ENCODE results near the gene TSHZ3.
A peak's percentile ranks its signal among the peaks of the same experiment; 100 is the strongest.

Gene TSHZ3, protein sequence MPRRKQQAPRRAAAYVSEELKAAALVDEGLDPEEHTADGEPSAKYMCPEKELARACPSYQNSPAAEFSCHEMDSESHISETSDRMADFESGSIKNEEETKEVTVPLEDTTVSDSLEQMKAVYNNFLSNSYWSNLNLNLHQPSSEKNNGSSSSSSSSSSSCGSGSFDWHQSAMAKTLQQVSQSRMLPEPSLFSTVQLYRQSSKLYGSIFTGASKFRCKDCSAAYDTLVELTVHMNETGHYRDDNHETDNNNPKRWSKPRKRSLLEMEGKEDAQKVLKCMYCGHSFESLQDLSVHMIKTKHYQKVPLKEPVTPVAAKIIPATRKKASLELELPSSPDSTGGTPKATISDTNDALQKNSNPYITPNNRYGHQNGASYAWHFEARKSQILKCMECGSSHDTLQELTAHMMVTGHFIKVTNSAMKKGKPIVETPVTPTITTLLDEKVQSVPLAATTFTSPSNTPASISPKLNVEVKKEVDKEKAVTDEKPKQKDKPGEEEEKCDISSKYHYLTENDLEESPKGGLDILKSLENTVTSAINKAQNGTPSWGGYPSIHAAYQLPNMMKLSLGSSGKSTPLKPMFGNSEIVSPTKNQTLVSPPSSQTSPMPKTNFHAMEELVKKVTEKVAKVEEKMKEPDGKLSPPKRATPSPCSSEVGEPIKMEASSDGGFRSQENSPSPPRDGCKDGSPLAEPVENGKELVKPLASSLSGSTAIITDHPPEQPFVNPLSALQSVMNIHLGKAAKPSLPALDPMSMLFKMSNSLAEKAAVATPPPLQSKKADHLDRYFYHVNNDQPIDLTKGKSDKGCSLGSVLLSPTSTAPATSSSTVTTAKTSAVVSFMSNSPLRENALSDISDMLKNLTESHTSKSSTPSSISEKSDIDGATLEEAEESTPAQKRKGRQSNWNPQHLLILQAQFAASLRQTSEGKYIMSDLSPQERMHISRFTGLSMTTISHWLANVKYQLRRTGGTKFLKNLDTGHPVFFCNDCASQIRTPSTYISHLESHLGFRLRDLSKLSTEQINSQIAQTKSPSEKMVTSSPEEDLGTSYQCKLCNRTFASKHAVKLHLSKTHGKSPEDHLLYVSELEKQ

DNA sequence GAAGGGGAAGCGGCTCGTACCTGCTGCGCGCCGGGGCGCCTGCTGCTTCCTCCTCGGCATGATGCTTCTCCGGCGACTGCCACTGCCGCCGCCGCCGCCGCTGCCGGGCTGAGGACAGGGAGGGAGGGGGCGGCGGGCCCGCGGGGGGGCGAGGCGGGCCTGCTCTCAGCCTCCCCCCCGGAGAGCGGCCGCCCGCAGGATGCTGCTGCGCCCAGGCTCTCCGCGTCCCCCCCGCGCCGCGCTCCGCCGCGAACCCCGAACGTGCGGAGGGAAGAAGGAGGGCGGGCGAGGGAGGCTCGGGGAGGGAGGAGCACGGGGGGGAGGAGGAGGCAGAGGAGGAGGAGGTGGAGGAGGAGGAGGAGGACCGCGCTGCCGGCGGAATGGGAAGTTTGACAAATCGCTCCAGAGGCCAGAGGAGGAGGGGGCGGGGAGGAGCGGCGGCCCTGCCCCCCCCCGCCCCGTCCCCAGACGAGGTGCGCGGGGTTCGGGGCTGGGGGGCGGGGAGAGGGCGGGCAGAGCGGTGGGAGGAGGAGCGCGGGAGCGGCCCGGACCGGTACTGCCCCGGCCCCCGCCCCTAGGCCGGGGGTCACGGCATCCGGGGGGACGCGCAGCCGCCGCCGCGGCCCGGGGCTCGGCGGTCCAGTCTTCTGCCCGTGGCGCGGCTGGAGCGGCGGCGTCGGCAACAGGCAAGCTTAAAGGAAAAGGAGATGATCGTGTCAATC, at the start of gene TSHZ3:
TSS of gene TSHZ3 (minus strand) at position 277 of the 722 bp plus-strand sequence. CDS start at position 60, 217 bp downstream.
- no peak for DNase-seq (ENCODE audit: low read depth in 2 of 2)

DNA sequence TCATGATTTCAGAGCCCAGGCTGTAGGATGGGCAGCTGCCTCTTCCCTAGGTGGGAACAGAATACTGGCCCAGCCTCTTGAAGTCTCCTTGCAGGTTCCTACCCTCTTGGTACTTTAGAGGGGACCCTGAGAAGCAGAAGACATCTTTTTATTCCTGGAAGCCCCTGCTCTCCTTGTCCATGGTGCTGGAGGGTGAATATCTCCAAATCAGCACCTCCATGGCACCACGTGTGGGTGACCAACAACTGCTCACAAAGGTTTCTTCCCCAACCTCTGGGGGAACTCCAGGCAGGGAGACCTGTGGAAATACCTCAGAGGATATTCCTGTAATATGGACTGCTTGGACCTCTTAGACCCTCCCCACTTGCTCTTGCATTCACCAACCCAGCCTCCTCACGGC, 48.1 kb upstream of the TSHZ3 start:
- no peak for DNase-seq (ENCODE audit: low read depth in 2 of 2)

DNA sequence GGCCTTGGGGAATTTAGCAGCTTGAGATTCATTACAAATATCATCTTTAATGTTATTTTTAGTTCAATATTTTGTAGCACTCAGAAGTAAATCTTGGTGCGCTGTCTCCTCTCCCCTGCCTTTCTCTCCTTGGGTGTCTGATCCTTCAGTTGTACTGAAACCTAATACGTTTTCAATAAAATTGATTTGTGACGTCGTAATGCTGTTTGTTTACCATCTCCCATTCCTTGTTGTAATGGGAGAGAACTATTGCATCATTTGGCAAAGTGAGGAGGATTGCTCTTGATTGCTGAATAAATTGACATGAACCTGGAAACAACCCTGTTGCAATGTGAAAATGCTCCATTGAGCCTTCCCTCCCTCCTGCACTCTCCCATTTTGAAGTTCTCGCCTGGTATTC, 43.2 kb upstream of the TSHZ3 start:
- DNase-seq (ENCODE audit: low read depth in 2 of 2), result no peak

DNA sequence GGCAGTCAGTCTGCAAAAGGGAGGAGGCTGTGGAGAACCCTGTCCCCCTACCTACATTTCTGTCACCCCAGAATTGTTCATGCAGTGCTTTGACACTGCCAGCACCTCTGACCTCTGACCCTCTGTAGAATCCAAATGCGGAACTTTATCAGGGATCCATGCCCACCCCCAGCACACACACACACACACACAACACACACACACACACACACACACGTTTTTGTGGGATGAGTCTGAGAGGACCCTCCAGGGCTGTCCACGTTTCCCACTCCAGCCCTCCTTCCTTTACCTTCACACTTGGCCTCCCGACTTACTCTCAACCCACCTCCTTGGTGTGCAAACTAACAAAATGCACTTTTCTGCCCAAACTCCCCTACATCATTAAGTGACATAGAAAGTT, 42.3 kb upstream of the TSHZ3 start:
- no peak for DNase-seq (ENCODE audit: low read depth in 2 of 2)

DNA sequence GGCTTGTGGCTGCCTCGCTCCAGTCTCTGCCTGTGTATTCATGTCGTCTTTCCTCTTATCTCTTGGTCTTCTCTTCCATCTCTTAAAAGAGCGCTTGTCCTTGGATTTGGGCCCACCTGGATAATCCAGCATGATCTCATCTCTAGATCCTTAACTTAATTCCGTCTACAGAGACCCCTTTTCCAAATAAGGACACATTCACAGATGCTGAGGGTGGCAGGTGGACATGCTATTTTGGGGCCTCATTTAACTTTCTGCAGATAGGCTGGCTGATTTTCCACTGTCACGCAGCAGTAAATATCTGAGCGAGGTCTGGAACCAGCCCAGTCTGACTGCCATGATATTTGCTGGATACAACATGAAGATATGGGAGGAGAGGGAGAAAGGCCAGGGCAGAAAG, 41.5 kb upstream of the TSHZ3 start:
- DNase-seq (ENCODE audit: low read depth in 2 of 2), result no peak

DNA sequence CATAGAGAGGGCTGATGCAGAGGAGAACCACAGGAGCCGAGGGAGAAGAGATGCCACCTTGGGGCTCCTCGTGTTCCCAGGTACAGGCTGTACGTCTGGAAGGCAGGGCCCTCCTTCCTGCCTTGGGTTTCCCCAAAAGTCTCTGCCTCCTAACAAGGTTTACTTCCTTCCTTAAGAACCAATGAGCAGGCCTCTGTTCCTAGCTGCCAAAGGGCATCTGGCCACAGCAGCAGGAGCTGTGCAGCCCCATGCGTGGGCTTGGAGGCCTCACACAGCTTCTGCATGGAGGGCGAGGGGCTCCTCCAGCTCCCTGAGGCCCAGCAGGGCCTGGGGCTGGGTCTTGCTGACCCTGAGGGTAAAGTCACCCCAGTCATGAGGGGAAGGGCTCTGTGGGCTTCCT, 40.6 kb upstream of the TSHZ3 start:
- DNase-seq (ENCODE audit: low read depth in 2 of 2), result no peak

DNA sequence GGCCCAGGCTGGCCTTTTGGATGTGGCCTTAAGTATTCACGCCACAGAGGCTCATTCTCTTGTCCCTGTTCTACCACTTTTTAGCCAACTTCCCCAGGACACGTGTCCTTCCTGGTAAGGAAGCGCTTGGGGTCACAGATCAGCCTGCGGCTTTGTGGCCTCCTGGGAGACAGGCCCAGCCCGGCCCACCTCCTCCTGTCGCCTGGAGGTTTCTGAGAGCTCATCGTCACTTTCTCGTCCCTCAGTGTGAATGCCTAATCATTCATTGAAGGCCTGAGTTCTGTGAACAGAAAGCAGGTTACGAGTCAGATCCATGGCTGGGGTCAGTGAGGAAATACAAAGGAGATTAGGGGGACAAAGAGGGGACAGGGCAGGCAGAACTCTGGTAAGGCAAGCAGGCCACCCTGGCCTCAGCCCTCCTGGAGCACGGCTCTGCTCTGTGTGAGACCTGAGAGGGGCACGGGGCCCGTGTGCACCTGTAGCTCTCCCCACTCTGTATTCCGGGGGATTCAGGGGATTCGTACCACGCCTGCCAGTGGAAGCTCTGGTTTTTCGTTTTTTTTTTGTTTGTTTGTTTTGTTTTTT, 38.6 kb upstream of the TSHZ3 start:
- no peak for DNase-seq (ENCODE audit: low read depth in 2 of 2)

DNA sequence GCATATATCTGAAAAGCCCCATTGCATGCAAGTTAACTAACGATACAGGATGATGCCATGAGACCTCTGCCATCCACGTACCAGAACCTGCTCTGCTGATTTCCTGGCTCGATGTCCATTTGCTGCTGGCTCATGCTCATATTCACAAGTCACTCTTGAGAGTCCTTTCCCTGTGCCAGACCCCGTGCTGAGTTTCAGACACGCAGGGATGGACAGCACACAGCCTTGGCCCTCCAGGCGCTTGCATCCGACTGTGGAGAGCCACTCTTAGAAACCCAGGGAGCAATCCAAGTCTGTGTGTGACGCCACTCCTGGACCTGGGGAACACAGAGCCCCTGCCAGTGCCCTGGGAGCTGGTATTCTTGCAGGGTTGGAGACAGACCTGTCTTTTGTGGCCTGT, 37.6 kb upstream of the TSHZ3 start:
- no peak for DNase-seq (ENCODE audit: low read depth in 2 of 2)

DNA sequence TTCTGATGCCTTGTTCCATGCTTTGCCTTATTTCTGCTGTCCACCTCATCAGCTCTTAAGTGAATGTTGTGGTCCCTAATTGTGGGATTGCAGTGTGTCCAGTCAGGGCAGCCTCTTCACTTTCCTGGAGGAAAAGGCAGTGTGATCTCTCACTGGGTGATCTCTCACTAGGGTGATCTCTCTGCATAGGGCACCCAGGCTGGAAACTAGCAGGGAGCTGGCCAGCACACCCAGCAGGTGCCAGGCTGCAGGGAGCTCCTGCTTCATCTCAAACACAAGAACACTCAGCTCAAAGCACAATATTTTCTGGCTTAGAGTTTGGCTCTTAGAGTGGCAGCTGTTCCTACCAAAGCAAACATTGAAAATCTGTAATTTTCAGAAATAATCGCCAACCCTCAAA, 36.5 kb upstream of the TSHZ3 start:
- DNase-seq (ENCODE audit: low read depth in 2 of 2), result no peak

DNA sequence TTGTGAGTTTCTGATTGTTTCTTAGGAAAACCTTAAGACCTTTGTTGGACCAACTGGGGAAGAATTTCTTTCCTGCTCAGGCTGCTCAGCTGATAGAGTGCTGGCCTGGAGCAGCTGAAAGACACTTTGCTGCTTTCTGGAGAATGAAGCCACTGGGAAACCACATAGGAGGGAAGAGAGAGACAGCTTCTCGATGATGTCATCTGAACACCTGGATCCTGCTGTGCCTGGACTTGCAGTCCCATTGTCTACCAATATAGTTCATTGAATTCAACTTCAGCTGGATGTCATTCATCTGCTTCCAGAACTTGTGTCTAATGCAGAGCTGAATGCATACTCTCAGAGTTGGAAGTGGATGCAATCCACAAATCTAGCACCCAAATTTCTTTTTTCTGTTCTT, 34.3 kb upstream of the TSHZ3 start:
- no peak for DNase-seq (ENCODE audit: low read depth in 2 of 2)

DNA sequence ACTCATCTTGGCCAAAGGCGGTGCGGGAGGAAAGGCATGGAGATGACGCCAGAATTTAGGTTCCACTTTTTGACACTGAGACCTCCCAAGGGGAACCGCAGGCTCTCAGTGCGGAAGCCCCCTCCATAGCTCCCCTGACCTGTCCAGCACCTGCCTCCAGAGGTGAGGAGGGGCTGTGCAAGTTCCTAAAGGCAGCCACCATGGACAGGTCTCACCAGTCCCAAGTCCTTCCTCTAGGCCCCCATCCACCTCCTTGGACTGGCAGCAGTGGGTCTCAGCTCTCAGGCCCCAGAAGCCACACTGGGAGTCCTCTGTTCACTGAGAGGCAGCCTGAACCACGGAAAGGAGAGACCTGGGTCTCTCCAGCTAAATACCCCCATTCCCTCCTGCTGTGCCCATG, 31.6 kb upstream of the TSHZ3 start:
- no peak for DNase-seq (ENCODE audit: low read depth in 2 of 2)

DNA sequence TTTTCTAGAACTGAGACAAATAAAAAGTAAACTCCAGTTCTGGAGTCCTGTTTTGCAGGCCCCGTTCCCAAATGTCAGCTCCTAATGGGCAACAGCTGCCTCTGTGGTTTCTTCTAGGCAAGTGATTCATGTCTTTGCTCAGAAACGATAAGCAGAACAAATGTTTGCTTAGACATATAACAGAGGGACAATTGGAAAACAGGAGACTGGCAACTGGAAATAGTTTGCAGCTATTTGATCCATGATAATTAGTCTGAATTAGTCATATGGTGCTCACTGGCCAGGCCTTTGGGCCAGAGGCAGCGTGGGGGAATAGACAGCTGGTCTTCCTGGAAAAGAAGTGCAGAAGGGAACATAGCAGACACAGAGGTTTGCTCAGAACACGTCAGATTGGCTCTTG, 29.2 kb upstream of the TSHZ3 start:
- no peak for DNase-seq (ENCODE audit: low read depth in 2 of 2)

DNA sequence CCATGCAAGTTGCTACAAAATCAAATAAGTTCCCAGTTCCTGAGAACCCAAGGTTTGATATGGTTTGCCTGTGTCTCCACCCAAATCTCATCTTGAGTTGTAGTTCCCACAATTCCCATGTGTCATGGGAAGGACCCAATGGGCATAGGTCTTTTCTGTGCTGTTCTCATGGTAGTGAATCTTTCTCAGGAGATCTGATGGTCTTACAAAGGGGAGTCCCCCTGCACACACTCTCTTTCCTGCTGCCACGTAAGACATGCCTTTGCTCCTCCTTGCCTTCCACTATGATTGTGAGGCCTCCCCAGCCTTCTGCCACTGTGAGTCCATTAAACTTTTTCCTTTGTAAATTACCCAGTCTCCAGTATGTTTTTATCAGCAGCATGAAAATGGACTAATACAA, 28.5 kb upstream of the TSHZ3 start:
- no peak for DNase-seq (ENCODE audit: low read depth in 2 of 2)

DNA sequence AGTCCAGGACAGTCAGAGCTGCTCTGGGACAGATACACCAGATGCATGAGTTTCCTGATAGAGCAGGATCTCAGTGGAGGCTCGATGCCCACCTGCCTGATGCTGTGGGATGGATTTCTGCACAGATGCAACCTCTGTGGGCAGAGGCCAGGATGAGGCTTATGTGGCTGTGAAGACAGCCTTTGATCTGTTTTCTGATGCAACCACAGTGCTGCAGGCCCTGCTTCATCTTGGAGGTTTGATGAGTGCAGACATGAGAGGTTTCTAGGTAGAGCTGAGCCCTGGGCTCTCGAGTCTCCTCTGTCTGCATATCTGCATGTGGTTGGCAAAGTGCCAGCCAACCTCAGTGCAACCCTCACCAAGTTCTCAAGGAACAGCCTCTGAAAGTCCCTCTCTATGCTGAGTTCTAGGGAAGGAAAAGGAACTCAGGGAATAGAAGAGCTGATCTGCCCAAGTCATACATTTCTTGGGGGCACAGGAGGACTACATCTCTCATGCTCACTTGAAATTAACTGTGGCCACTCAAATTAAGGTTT, 23.1 kb upstream of the TSHZ3 start:
- no peak for DNase-seq (ENCODE audit: low read depth in 2 of 2)

DNA sequence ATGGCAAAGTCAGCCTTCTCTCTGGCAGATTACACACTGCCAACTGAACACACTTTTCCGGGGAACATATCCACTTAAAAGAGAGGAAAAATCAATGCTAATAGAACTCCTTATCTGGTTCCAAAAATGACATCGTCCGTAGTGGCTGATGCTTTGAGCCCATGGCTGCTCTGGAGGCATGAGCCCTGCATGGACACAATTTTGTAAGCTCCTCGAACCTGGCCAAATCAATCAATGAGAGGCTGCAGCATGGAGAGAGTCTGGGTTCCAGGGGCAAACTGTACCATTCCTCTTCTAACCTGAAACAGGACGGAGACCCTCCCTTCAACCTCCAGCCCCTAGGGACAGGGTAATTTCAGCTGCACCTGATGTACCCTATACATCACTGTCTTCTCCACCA, 21.0 kb upstream of the TSHZ3 start:
- no peak for DNase-seq (ENCODE audit: low read depth in 2 of 2)

DNA sequence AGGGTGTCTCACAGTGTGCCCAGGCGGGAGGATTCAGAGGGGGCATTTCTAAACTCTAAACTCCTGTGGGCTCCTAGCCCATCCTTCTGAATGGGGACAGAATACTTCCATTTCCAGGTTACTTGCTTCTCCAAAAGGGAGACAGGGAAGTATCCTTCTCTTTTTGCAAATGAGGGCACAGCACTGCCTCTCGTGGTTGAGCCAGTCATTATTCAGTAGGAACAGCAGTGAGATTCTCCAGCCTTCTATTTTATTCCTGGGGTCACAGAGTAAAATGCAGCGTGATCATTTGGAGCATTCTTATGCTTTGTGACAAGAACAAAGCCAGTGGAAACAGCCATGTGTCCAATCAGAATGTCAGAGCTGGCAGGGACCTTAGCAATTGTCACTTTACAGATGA, 15.7 kb upstream of the TSHZ3 start:
- DNase-seq (ENCODE audit: low read depth in 2 of 2), result no peak

DNA sequence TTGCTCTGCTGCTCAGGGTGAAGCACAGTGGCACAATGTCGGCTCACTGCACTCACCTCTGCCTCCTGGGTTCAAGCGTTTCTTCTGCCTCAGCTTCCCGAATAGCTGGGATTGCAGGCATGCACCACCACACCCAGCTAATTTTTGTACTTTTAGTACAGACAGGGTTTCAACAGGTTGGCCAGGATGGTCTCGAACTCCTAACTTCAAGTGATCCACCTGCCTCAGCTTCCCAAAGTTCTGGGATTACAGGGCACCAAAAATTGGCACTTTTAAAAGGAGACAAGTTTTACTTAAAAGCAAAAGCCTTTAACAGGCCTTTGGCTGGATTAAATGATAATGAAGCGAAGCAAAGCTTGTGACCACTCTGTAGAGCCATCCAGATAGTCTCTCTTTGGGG, 12.5 kb upstream of the TSHZ3 start:
- DNase-seq (ENCODE audit: low read depth in 2 of 2), result no peak

DNA sequence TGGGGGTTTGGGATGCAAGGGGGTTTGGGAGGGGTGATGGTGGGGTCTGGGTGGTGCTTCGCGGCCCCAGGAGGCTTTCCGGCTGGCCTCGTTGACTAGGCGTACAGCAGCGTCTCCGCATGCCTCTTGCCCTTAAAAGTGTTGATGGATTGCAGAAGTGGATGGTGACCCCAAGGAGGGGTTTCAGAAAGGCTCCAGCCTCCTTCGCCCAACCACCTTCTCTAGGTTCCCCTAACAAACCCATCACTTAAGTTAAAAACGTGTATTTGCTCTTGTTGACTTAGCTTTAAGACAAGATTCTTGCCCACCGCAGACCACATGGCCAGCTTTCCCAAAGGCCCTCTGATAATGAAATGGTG, 8.1 kb upstream of the TSHZ3 start:
- no peak for DNase-seq (ENCODE audit: low read depth in 2 of 2)

DNA sequence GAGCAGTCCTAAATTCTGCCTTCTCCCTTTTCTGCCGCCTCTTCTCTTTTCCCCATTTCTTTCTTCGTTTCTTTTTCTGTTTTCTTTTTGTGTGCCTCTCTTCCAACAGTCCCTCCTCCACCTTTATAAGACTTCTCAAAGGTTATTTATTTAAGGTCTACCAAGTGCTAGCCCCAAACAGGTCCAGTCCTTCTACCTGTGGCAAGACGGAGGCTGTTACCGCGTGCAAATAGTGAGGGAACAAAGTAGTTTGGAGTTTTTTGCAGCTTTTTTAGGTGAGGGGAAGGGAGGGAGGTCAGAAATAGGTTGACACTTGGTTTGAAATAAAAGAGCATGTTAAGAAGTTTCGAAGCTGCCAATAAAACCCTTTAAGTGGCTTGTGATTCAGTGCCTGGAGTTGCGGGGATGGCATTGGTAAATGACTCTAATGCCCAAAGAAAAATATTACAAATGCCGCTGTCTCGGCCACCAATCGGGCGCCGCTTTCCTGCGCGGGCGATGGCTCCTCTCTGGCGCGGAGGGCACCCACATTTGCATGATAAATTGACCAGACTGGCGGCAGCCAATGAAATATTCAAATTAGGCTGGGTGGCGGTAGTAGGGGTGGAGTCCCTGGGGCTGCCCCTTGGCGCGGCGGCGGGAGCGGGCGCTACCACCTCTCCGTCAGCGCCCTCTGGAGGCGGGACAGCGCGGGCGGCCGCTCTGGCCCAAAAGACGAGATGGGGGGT, 7.5 kb upstream of the TSHZ3 start:
- DNase-seq (ENCODE audit: low read depth in 2 of 2), result peak; percentile 50 to 61

DNA sequence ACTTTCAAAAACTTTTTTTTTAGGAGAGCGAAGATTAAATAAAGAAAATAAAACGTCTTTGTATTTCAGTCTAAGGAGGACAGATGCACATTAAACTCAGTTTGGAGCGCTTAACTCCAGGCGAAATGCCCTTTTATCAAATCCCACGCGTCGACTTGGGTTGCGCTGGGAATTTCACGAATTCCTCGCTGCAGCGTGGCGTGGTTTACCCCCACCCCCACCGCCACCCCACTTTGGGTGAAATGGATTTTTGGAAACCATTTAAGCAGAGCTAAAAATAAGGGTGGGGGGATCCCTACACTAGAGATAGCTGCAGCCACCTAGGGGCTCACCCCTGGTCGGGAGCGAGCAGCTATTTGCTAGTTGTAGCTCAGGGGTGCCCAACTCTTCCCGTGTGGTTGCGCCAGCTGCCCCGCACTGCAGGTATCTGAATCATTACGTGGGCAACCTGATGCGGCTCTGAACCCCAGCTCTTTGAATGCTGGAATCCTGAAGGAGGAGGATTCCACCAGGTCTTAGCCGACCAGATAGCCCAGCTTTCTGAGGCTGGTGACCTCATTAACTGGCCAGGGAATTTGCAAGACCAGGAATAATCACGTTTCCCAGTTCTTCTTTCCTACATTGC, 6.5 kb upstream of the TSHZ3 start:
- DNase-seq (ENCODE audit: low read depth in 2 of 2), result no peak

All from stimulated activated CD8-positive, alpha-beta memory T cell treated with anti-CD3 and anti-CD28 coated beads, Interleukin-2, amount 100 ng/mL, for 48 hours (primary cell).